ENCODE measurements around the gene CUL2.
"Not testable (repeated sequence)": the region's sequence is repeated elsewhere in the genome, so short reads cannot be mapped to it uniquely, and the experiment has no call there.

Gene CUL2

GRCh38 chr10:35017608-35018007 is 72.5 kb downstream of the CUL2 start:
- no peak for DNase-seq

- DNase-seq: no peak
Observed at GRCh38 chr10:35015843-35016408, 74.2 kb downstream of the CUL2 start.

- no peak for DNase-seq
Observed at GRCh38 chr10:35012781-35013180, 77.4 kb downstream of the CUL2 start.

- DNase-seq: peak; percentile 40
Observed at GRCh38 chr10:35011771-35012191, 78.4 kb downstream of the CUL2 start.

- peak; percentile 21 for DNase-seq
Observed at GRCh38 chr10:35007858-35008301, 82.3 kb downstream of the CUL2 start.

- DNase-seq: peak; percentile 67
Observed at GRCh38 chr10:35006836-35007235, 83.3 kb downstream of the CUL2 start.

- DNase-seq: peak; percentile 99
Observed at GRCh38 chr10:35005868-35006267, 84.3 kb downstream of the CUL2 start.

GRCh38 chr10:35004651-35005050 is 85.5 kb downstream of the CUL2 start:
- DNase-seq: peak; percentile 34

GRCh38 chr10:35003906-35004305 is 86.2 kb downstream of the CUL2 start:
- DNase-seq: no peak

GRCh38 chr10:35000936-35001335 is 89.2 kb downstream of the CUL2 start:
- peak; percentile 36 for DNase-seq

GRCh38 chr10:34999532-34999931 is 90.6 kb downstream of the CUL2 start:
- no peak for DNase-seq

- DNase-seq: no peak
Observed at GRCh38 chr10:34998940-34999339, 91.2 kb downstream of the CUL2 start.

- peak; percentile 34 for DNase-seq
Observed at GRCh38 chr10:34996843-34997242, 93.3 kb downstream of the CUL2 start.

- DNase-seq: no peak
Observed at GRCh38 chr10:34995925-34996324, 94.2 kb downstream of the CUL2 start.

GRCh38 chr10:34994565-34995142 is 95.5 kb downstream of the CUL2 start:
- peak; percentile 82 for DNase-seq

- no peak for DNase-seq
Observed at GRCh38 chr10:34993782-34994181, 96.4 kb downstream of the CUL2 start.

GRCh38 chr10:34991117-34991516 is 99.0 kb downstream of the CUL2 start:
- not testable (repeated sequence) for DNase-seq

- no peak for DNase-seq
Observed at GRCh38 chr10:34988397-34989067, 101.6 kb downstream of the CUL2 start.

GRCh38 chr10:34985823-34986222 is 104.3 kb downstream of the CUL2 start:
- peak; percentile 36 for DNase-seq

GRCh38 chr10:34985146-34985545 is 105.0 kb downstream of the CUL2 start:
- no peak for DNase-seq

GRCh38 chr10:34981844-34982243 is 108.3 kb downstream of the CUL2 start:
- no peak for DNase-seq

- no peak for DNase-seq
Observed at GRCh38 chr10:34979938-34980337, 110.2 kb downstream of the CUL2 start.

- no peak for DNase-seq
Observed at GRCh38 chr10:34978080-34978479, 112.1 kb downstream of the CUL2 start.

- not testable (repeated sequence) for DNase-seq
Observed at GRCh38 chr10:34976380-34976910, 113.7 kb downstream of the CUL2 start.
